Activated B cell treated with CpG ODN at 0.5 μM for 24 hours (primary cell): ENCODE data around the gene TCTN2. TPM values are rescaled to one million over a fixed set of nuclear protein-coding genes. Genes with fewer than 3 reads are reported as not detected.

Experiments used
- ATAC-seq: fragments of 200-7000 bp; cut with Tn5 transposase; one replicate; pipeline ENCODE4 v1.10.0; 2021; ENCODE audit warnings: low read depth, mild to moderate bottlenecking, moderate library complexity
- CTCF ChIA-PET: fragments of 350-600 bp; sonication (Branson Sonifier 250); formaldehyde crosslinking; loops from one replicate; lab custom pipeline; 2021; ENCODE audit warnings: antibody characterized with exemption; lab: Charles Lee
- POLR2A ChIA-PET: fragments of 350-600 bp; sonication (Branson Sonifier 250); formaldehyde crosslinking; loops from one replicate; lab custom pipeline; 2021; ENCODE audit warnings: antibody characterized with exemption; lab: Charles Lee
- DNase-seq: peaks from one replicate; pipeline ENCODE4 v3.0.0; 2022
- H3K27ac Mint-ChIP-seq: one replicate; pipeline ENCODE4 v1.8.0; 2020; ENCODE audit warnings: mixed read lengths
- H3K27me3 Mint-ChIP-seq: one replicate; pipeline ENCODE4 v1.8.0; 2021; ENCODE audit warnings: mixed read lengths
- H3K36me3 Mint-ChIP-seq: one replicate; pipeline ENCODE4 v1.8.0; 2021; ENCODE audit warnings: low read depth, mixed read lengths
- H3K4me1 Mint-ChIP-seq: one replicate; pipeline ENCODE4 v1.8.0; 2021; ENCODE audit warnings: mixed read lengths
- H3K4me3 Mint-ChIP-seq: one replicate; pipeline ENCODE4 v1.8.0; 2020; ENCODE audit warnings: mild to moderate bottlenecking, mixed read lengths
- H3K9me3 Mint-ChIP-seq: one replicate; pipeline ENCODE4 v1.8.0; 2020; ENCODE audit warnings: mixed read lengths
- CTCF ChIP-seq: fragments of 200-600 bp; IDR thresholded peaks from one replicate; pipeline ENCODE4 v1.8.0; 2022; ENCODE audit warnings: antibody characterized with exemption, mild to moderate bottlenecking
- intact Hi-C: fragments of 100-400 bp; cut with micrococcal nuclease; formaldehyde crosslinking; loops from one replicate; pipeline ENCODE4 v1.15.1; 2024
- total RNA-seq: library from RNA; stranded (reverse); gene quantifications from 2 replicates; pipeline ENCODE4 v1.2.3, GENCODE V29; 2022

The TCTN2 gene
- total RNA-seq, 1 donor from 2014 or later: 10.3 TPM

- CTCF ChIA-PET: no interaction called here
- POLR2A ChIA-PET: interaction anchor here (0.5 to 0.6 kb wide), 2 partner anchors 9 to 859 kb away, joined by 4 to 8 read pairs; no protein-coding TSS in a partner anchor
- DNase-seq (no peak), ATAC-seq (peak; percentile 52)
- no peak for TF ChIP-seq CTCF
- no peak overlapping the region for H3K27ac Mint-ChIP-seq
- H3K36me3 Mint-ChIP-seq: peaks cover 67% of the 10 kb centered on the region
- intact Hi-C loops: no loop called here
- H3K27me3 Mint-ChIP-seq: no peaks in the 10 kb centered on the region
- peaks cover 33% of the 10 kb centered on the region for H3K4me1 Mint-ChIP-seq
- no peak overlapping the region for H3K4me3 Mint-ChIP-seq
- no peaks in the 10 kb centered on the region for H3K9me3 Mint-ChIP-seq
Measured at GRCh38 chr12:123655420-123655819, 15.5 kb upstream of the TCTN2 start.

DNA sequence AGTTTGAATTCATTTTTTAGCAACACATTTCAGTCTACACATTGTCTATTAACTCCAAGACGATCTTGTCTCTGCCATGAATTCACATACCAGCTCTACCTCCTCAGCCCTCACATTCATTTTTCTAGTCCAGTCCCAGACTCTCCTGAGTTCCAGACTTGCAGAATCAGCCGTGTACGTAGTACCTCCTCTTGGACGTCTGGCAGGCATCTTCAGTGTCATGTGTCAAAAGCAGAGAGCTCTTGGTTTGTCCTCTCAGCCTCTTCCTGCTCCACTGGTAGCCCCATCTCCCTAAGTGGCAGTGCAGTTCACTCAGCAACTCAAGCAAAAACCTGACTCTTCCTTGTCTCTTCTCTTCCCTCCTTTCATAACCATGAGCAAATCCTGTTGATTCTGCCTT, 14.5 kb upstream of the TCTN2 start:
- Mint-ChIP-seq H3K4me1 (peaks cover 40% of the 10 kb centered on the region), H3K36me3 (peaks cover 63% of the 10 kb centered on the region), H3K4me3 (no peak overlapping the region), H3K27me3 (no peaks in the 10 kb centered on the region), H3K9me3 (no peaks in the 10 kb centered on the region), H3K27ac (no peak overlapping the region)
- no peak for DNase-seq
- ChIA-PET POLR2A (no interaction called here), CTCF (no interaction called here)
- intact Hi-C loops: no loop called here
- no peak for ATAC-seq
- TF ChIP-seq CTCF: no peak

DNA sequence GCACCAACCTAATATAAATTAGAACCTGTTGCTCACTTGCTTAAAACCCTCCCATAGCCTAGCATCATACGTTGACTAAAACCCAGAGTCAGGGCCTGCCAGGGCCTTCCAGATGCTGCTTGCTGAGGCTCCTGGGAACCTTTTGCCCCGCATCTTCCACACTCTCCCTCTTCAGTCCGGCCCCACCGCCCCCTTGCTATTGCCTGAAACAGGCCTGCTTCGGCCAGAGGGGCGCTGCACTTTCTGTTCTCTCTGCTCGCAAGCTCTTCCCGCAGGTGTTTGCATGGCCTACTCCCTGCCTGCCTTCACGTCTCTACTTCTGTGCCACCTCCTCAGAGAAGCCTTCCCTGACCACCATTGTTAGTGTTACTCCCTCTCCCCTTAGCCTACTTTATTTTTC, 13.7 kb upstream of the TCTN2 start:
- ChIA-PET POLR2A (no interaction called here), CTCF (no interaction called here)
- Mint-ChIP-seq H3K9me3 (no peaks in the 10 kb centered on the region), H3K27me3 (no peaks in the 10 kb centered on the region), H3K27ac (no peak overlapping the region), H3K4me1 (peaks cover 40% of the 10 kb centered on the region), H3K36me3 (peaks cover 58% of the 10 kb centered on the region), H3K4me3 (no peak overlapping the region)
- intact Hi-C loops: no loop called here
- no peak for ATAC-seq
- no peak for DNase-seq
- no peak for TF ChIP-seq CTCF

DNA sequence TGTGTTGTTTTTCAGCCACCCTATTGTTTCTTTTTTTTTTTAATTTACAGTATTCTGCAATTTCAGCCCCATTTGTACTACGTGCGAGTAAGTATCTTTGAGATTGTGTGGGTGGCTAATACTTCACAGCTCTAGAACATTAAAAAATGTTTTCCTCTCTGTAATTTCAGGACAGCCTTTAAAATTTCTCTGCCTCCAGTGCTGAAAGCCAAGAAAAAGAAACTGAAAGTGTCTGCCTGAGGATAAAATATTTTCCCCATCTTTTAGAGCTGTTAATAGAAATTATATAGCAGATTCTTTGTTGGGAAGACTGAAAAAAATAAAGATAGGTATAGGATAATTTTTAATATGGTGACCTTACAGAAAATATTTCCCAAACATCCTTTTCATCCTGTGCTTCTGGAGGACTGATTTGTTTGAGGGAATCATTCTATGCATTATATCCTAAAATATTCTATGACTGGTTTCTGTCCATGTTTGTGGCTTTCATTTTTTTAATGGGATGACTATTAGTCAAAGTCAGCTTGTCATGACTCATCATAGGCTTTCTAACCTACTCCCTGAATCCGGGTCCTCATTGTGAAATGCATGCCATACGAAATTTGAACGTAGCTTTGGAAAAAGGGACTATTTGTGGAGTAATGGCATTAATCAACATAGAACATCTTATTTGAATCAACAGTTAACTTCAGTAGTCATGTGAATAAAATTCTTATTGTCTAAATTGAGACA, 10.8 kb upstream of the TCTN2 start:
- ChIA-PET CTCF (no interaction called here), POLR2A (no interaction called here)
- ATAC-seq (no peak), DNase-seq (no peak)
- TF ChIP-seq CTCF: no peak
- Mint-ChIP-seq H3K9me3 (no peaks in the 10 kb centered on the region), H3K4me3 (no peak overlapping the region), H3K4me1 (peaks cover 30% of the 10 kb centered on the region), H3K27me3 (no peaks in the 10 kb centered on the region), H3K27ac (peak overlapping the region; percentile 66), H3K36me3 (peaks cover 43% of the 10 kb centered on the region)
- intact Hi-C loops: no loop called here

- ChIA-PET CTCF (no interaction called here), POLR2A (interaction anchor here (1.5 kb wide), 1 partner anchor 435 kb away, joined by 3 read pairs; the partner anchor contains the start of genes MPHOSPH9 and MTRFR)
- Mint-ChIP-seq H3K4me1 (peaks cover 11% of the 10 kb centered on the region), H3K27me3 (no peaks in the 10 kb centered on the region), H3K4me3 (no peak overlapping the region), H3K27ac (no peak overlapping the region), H3K36me3 (peaks cover 9% of the 10 kb centered on the region), H3K9me3 (no peaks in the 10 kb centered on the region)
- DNase-seq (no peak), ATAC-seq (no peak)
- no peak for TF ChIP-seq CTCF
- intact Hi-C loops: no loop called here
Measured at GRCh38 chr12:123667771-123668170, 3.1 kb upstream of the TCTN2 start.
